Panc1 (cell line): ENCODE measurements around the gene NUP58. TPM values are rescaled to one million over a fixed set of nuclear protein-coding genes. Genes with fewer than 3 reads are reported as not detected.
A peak's percentile ranks its signal among the peaks of the same experiment; 100 is the strongest.

Experiments
- ATAC-seq: fragments of 200-7000 bp; cut with Tn5 transposase; 2 replicates; pipeline ENCODE4 v1.9.1; 2020; ENCODE audit warnings: mild to moderate bottlenecking, moderate library complexity
- BruUV-seq: library from RNA; stranded (reverse); fragments of 400-500 nt; replicated peaks from 2 replicates; lab custom pipeline; 2021; lab: Mats Ljungman, UMichigan
- CTCF ChIA-PET: fragments of 300-600 bp; sonication (Branson Sonifier 250); formaldehyde crosslinking; loops from one replicate; lab custom pipeline; 2022; ENCODE audit warnings: antibody characterized with exemption; lab: Charles Lee
- POLR2A ChIA-PET: fragments of 300-600 bp; sonication (Branson Sonifier 250); formaldehyde crosslinking; loops from one replicate; lab custom pipeline; 2022; ENCODE audit warnings: antibody characterized with exemption; lab: Charles Lee
- DNase-seq: peaks from one replicate; pipeline ENCODE4 v3.0.0-alpha.2; 2010; ENCODE audit warnings: low read depth, low spot score
- H3K27ac ChIP-seq: 2 replicates; pipeline ENCODE4 v1.5.1; 2011; ENCODE audit warnings: mild to moderate bottlenecking, low read length, inconsistent platforms
- H3K27me3 ChIP-seq: fragments of 200-500 bp; sonication (Bioruptor generic); 2 replicates; pipeline ENCODE4 v1.6.0; 2014; ENCODE audit warnings: low read length, inconsistent platforms; ENCODE audit not compliant: control insufficient read depth, insufficient read depth
- H3K36me3 ChIP-seq: fragments of 200-500 bp; sonication (Bioruptor generic); 2 replicates; pipeline ENCODE4 v1.5.1; 2014; ENCODE audit warnings: inconsistent platforms, mild to moderate bottlenecking, low read length, moderate library complexity; ENCODE audit not compliant: control insufficient read depth, insufficient read depth
- H3K4me1 ChIP-seq: 2 replicates; pipeline ENCODE4 v1.5.1; 2011; ENCODE audit warnings: inconsistent platforms, mild to moderate bottlenecking, low read length, moderate library complexity; ENCODE audit not compliant: control insufficient read depth, insufficient read depth
- H3K4me3 ChIP-seq, 2 experiments: 2 replicates each; pipeline ENCODE4 v1.5.1; 2011 to 2012; ENCODE audit warnings: low read depth in 2 of 2, low read length in 2 of 2, mild to moderate bottlenecking in 2 of 2, inconsistent platforms in 1 of 2, moderate library complexity in 1 of 2
- H3K9me3 ChIP-seq: fragments of 200-500 bp; sonication (Bioruptor generic); 2 replicates; pipeline ENCODE4 v1.5.1; 2014; ENCODE audit warnings: low read depth, mild to moderate bottlenecking, inconsistent platforms, low read length, moderate library complexity; ENCODE audit not compliant: control insufficient read depth, insufficient read depth
- CTCF ChIP-seq: fragments of 450-650 bp; IDR thresholded peaks from 2 replicates; pipeline ENCODE4 v1.5.1; 2017; ENCODE audit warnings: mild to moderate bottlenecking
- POLR2AphosphoS5 ChIP-seq: IDR thresholded peaks from 2 replicates; pipeline ENCODE4 v1.6.1; 2012; ENCODE audit warnings: mild to moderate bottlenecking, low read depth, low read length, moderate library complexity
- REST ChIP-seq, 2 experiments: IDR thresholded peaks; 2 replicates each; pipeline ENCODE4 v1.6.1; 2011 to 2012; ENCODE audit warnings: low read depth in 2 of 2, control low read depth in 1 of 2, low read length in 1 of 2, mild to moderate bottlenecking in 1 of 2, moderate library complexity in 1 of 2; ENCODE audit not compliant: insufficient read depth in 1 of 2
- SIN3A ChIP-seq: IDR thresholded peaks from 2 replicates; pipeline ENCODE4 v1.6.1; 2012; ENCODE audit warnings: low read depth, mild to moderate bottlenecking, low read length, moderate library complexity, borderline replicate concordance; ENCODE audit not compliant: insufficient read depth
- TCF7L2 ChIP-seq: IDR thresholded peaks from 2 replicates; pipeline ENCODE4 v1.6.1; 2011; ENCODE audit warnings: mild to moderate bottlenecking, low read depth, low read length, inconsistent platforms
- in situ Hi-C: cut with HindIII; loops from 2 replicates; pipeline ENCODE4 v1.10.0; 2016; ENCODE audit warnings: low sequenced_read_pairs, low pct_unique_long_range_greater_than_20kb
- intact Hi-C: fragments of 100-400 bp; cut with micrococcal nuclease; formaldehyde crosslinking; loops from one replicate; pipeline ENCODE4 v1.10.0; 2022; ENCODE audit not compliant: unreplicated experiment
- total RNA-seq: library from RNA; stranded (reverse); gene quantifications from one replicate; pipeline ENCODE4 v1.2.1, GENCODE V29; 2021; ENCODE audit not compliant: unreplicated experiment

NUP58 gene
- total RNA-seq, 1 experiment from 2014 or later: 40.0 TPM

GRCh38 chr13:25371158-25371874, 69.9 kb downstream of the NUP58 start:
- intact Hi-C loops: no loop called here
- H3K36me3 ChIP-seq: no peaks in the 10 kb centered on the region
- POLR2A ChIA-PET: no interaction called here
- no peaks in the 10 kb centered on the region for H3K4me1 ChIP-seq
- in situ Hi-C loops: no loop called here
- no peak for TF ChIP-seq CTCF
- no peaks in the 10 kb centered on the region; the same call in 1 of the 2 replicates for H3K27me3 ChIP-seq
- BruUV-seq: no TSS peak
- CTCF ChIA-PET: no interaction called here
- no peak for DNase-seq
- no peak for ATAC-seq
- H3K4me3 ChIP-seq: peak overlapping the region; percentile 20 to 22; a peak in 3 of 4 replicates
- no peak overlapping the region for H3K27ac ChIP-seq
- H3K9me3 ChIP-seq: no peaks in the 10 kb centered on the region

GRCh38 chr13:25371875-25372283, 70.5 kb downstream of the NUP58 start, which contains the start of gene ATP8A2:
ATP8A2 (plus strand) TSS chr13:25371974; CDS start chr13:25372213, 239 bp downstream.
- peak within 1 kb of the TSS; percentile 20 to 22; a peak in 3 of 4 replicates for H3K4me3 ChIP-seq
- peak; percentile 60; the same call in 1 of the 2 replicates for ATAC-seq

More at GRCh38 chr13:25371875-25372283, 70.5 kb downstream of the NUP58 start, which contains the start of gene ATP8A2:
- intact Hi-C loops (no loop called here), in situ Hi-C loops (no loop called here)
- BruUV-seq: no TSS peak
- ChIA-PET CTCF (no interaction called here), POLR2A (no interaction called here)
- Histone ChIP-seq H3K27me3 (no peaks in the 10 kb centered on the region; the same call in 1 of the 2 replicates), H3K4me1 (no peaks in the 10 kb centered on the region), H3K9me3 (no peaks in the 10 kb centered on the region), H3K36me3 (no peaks in the 10 kb centered on the region), H3K27ac (no peak within 1 kb of the TSS)
- TF ChIP-seq POLR2AphosphoS5 (no peak), SIN3A (no peak), CTCF (no peak), REST (IDR thresholded peaks at IDR 0.05; ENCODE audit: insufficient read depth in 1 of 2, low read depth in 2 of 2, low read length in 1 of 2) (no peak), TCF7L2 (no peak)
- DNase-seq: no peak
